Brain microvascular endothelial cell (primary cell): Measurements from ENCODE around the gene SIMC1.

ENCODE experiments used
- DNase-seq: peaks from one replicate; pipeline ENCODE4 v3.0.0-alpha.2; 2020
- H3K27ac ChIP-seq: fragments of 250-450 bp; sonication (Bioruptor Pico); 2 replicates; pipeline ENCODE4 v1.5.1; 2020; ENCODE audit warnings: mild to moderate bottlenecking, moderate library complexity
- H3K27me3 ChIP-seq: fragments of 250-450 bp; sonication (Bioruptor Pico); replicated peaks from 2 replicates; pipeline ENCODE4 v1.5.1; 2020; ENCODE audit warnings: mild to moderate bottlenecking
- H3K36me3 ChIP-seq: fragments of 250-450 bp; sonication (Bioruptor Pico); replicated peaks from 2 replicates; pipeline ENCODE4 v1.5.1; 2020; ENCODE audit warnings: mild to moderate bottlenecking
- H3K4me3 ChIP-seq: 2 replicates; pipeline ENCODE4 v1.5.1; 2011; ENCODE audit warnings: low read depth, mild to moderate bottlenecking, control low read depth, low read length, moderate library complexity
- CTCF ChIP-seq: IDR thresholded peaks from 2 replicates; pipeline ENCODE4 v1.5.1; 2011; ENCODE audit warnings: low read depth, mild to moderate bottlenecking, moderate library complexity, low read length, control low read depth, inconsistent platforms; ENCODE audit errors: missing control alignments
- in situ Hi-C: cut with HindIII; loops from 2 replicates; pipeline ENCODE4 v1.10.0; 2017; ENCODE audit warnings: low sequenced_read_pairs, low pct_ligation_motif_present

Gene SIMC1

GRCh38 chr5:176320577-176320976, 82.4 kb downstream of the SIMC1 start:
- DNase-seq: no peak
- Histone ChIP-seq H3K36me3 (peaks cover 2% of the 10 kb centered on the region), H3K27ac (no peak overlapping the region), H3K27me3 (no peaks in the 10 kb centered on the region), H3K4me3 (no peak overlapping the region)
- in situ Hi-C loops: no loop called here
- TF ChIP-seq CTCF: no peak

GRCh38 chr5:176334031-176334770, 96.0 kb downstream of the SIMC1 start:
- in situ Hi-C loops: no loop called here
- H3K36me3 ChIP-seq: no peaks in the 10 kb centered on the region
- no peak overlapping the region for H3K27ac ChIP-seq
- H3K4me3 ChIP-seq: no peak overlapping the region
- no peaks in the 10 kb centered on the region for H3K27me3 ChIP-seq
- TF ChIP-seq CTCF: no peak
- DNase-seq: no peak

DNA sequence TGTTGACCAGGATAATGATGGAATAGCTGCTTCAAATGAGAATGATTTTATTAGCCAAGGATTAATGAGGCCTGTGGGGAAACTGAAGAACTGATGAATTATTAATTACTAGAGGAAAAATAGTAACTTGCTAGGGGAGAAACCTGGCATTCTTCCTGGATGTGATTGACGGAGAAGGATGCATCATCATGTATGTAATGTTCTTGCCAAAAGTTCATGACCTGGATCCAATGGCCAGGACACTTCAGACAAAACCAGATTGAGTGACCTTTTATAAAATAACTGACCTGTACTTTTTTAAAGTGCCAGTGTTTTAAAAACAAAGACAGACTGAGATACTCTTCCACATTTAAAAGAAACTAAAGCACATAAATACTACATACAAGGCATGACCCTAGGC, 99.7 kb downstream of the SIMC1 start:
- TF ChIP-seq CTCF: no peak
- H3K27ac ChIP-seq: no peak overlapping the region
- no peak overlapping the region for H3K4me3 ChIP-seq
- no peak for DNase-seq
- H3K27me3 ChIP-seq: no peaks in the 10 kb centered on the region
- in situ Hi-C loops: no loop called here
- no peaks in the 10 kb centered on the region for H3K36me3 ChIP-seq

GRCh38 chr5:176339304-176339703, 101.1 kb downstream of the SIMC1 start:
- Histone ChIP-seq H3K27ac (no peak overlapping the region), H3K36me3 (no peaks in the 10 kb centered on the region), H3K4me3 (no peak overlapping the region), H3K27me3 (no peaks in the 10 kb centered on the region)
- no peak for TF ChIP-seq CTCF
- DNase-seq: no peak
- in situ Hi-C loops: no loop called here

DNA sequence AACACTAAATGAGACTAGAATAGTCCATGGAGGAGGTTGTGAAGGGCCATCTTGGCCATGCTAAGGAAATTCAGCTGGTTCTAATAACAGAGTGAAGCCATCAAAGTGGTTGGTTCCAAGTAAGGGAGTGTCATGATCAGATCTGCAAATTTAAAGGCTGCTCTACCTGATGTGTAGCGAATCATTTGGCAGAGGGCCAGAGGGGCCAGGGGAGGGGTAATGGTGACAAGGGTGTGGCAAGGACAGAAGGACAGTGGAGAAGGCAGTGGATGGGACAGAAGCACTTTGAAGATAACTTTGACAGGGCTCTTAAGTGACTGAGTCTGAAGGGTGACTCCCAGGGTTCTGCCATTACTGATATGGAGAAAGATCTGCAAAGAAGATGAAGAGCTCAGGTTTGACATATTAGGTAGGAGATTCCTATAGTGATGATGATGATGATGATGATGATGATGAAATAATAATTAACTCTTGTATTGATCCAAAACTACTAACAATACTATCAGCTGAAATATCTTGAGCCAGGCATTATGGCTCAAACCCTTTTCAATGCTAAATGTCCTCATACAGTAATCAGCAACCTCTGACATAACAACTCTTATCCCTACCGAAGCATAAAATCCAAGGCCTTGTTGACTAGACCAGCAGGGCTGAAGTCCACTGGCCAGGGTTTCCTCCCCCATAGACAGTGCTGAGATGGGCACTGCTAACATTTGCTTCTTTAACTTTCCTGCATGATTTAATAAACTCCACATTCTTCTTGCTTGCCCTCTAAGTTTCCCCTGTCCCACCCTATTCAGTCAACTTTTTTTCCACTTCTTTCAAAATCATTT, 103.3 kb downstream of the SIMC1 start:
- no peak for DNase-seq
- TF ChIP-seq CTCF: no peak
- Histone ChIP-seq H3K27me3 (no peaks in the 10 kb centered on the region), H3K4me3 (no peak overlapping the region), H3K27ac (no peak overlapping the region), H3K36me3 (peaks cover 18% of the 10 kb centered on the region)
- in situ Hi-C loops: no loop called here

- no peak for TF ChIP-seq CTCF
- no peak for DNase-seq
- Histone ChIP-seq H3K27ac (no peak overlapping the region), H3K36me3 (peaks cover 24% of the 10 kb centered on the region), H3K27me3 (no peaks in the 10 kb centered on the region), H3K4me3 (no peak overlapping the region)
- in situ Hi-C loops: no loop called here
Observed at GRCh38 chr5:176342158-176342483, 103.9 kb downstream of the SIMC1 start.
